OCI-LY7 (cell line): Measurements from ENCODE around the gene OR2T6. TPM values are rescaled to one million over a fixed set of nuclear protein-coding genes. Genes with fewer than 3 reads are reported as not detected.
A peak's percentile ranks its signal among the peaks of the same experiment; 100 is the strongest.
"Not testable (repeated sequence)": the region's sequence is repeated elsewhere in the genome, so short reads cannot be mapped to it uniquely, and the experiment has no call there.

Experiments used
- BruUV-seq: library from RNA; stranded (reverse); fragments of 400-500 nt; replicated peaks from 2 replicates; lab custom pipeline; 2021; lab: Mats Ljungman, UMichigan
- CTCF ChIA-PET: fragments of 300-600 bp; sonication (Branson Sonifier 250); formaldehyde crosslinking; loops from one replicate; lab custom pipeline; 2022; ENCODE audit warnings: antibody characterized with exemption; ENCODE audit not compliant: unreplicated experiment; lab: Charles Lee
- POLR2A ChIA-PET: fragments of 300-600 bp; sonication (Branson Sonifier 250); formaldehyde crosslinking; loops from one replicate; lab custom pipeline; 2022; ENCODE audit warnings: antibody characterized with exemption; lab: Charles Lee
- DNase-seq: peaks from one replicate; pipeline ENCODE4 v3.0.0-alpha.2; 2015; ENCODE audit warnings: low spot score
- H2AFZ ChIP-seq: fragments of 200-600 bp; sonication (generic), shearing (Covaris generic); 2 replicates; pipeline ENCODE4 v1.6.1; 2014; ENCODE audit warnings: mild to moderate bottlenecking, antibody characterized with exemption, low read length, moderate library complexity
- H3K27ac ChIP-seq: fragments of 200-600 bp; sonication (generic); 2 replicates; pipeline ENCODE4 v1.5.1; 2014; ENCODE audit warnings: mixed run types, low read depth, mild to moderate bottlenecking, moderate library complexity, low read length, inconsistent platforms; ENCODE audit not compliant: poor library complexity, severe bottlenecking
- H3K36me3 ChIP-seq: fragments of 200-600 bp; sonication (generic); 2 replicates; pipeline ENCODE4 v1.6.1; 2014; ENCODE audit warnings: mild to moderate bottlenecking, antibody characterized with exemption, low read length, moderate library complexity, mixed read lengths; ENCODE audit not compliant: insufficient read depth
- H3K4me1 ChIP-seq: fragments of 200-600 bp; sonication (generic); 2 replicates; pipeline ENCODE4 v1.5.1; 2014; ENCODE audit warnings: mild to moderate bottlenecking, low read length; ENCODE audit not compliant: insufficient read depth, poor library complexity, severe bottlenecking
- H3K4me2 ChIP-seq: fragments of 200-600 bp; sonication (generic); 2 replicates; pipeline ENCODE4 v1.6.1; 2014; ENCODE audit warnings: mild to moderate bottlenecking, low read length
- H3K4me3 ChIP-seq: fragments of 200-600 bp; sonication (generic); 2 replicates; pipeline ENCODE4 v1.5.1; 2014; ENCODE audit warnings: mild to moderate bottlenecking, low read depth, low read length; ENCODE audit not compliant: poor library complexity, severe bottlenecking
- H3K79me2 ChIP-seq: fragments of 200-600 bp; sonication (generic); 2 replicates; pipeline ENCODE4 v1.6.1; 2016; ENCODE audit warnings: low read depth, mild to moderate bottlenecking, low read length, moderate library complexity, mixed read lengths; ENCODE audit not compliant: insufficient read depth
- H3K9me2 ChIP-seq: fragments of 200-600 bp; sonication (generic); 2 replicates; pipeline ENCODE4 v1.6.1; 2016; ENCODE audit warnings: mild to moderate bottlenecking, low read length, mixed read lengths; ENCODE audit not compliant: insufficient read depth
- H3K9me3 ChIP-seq: fragments of 200-600 bp; sonication (generic); 2 replicates; pipeline ENCODE4 v1.6.1; 2014; ENCODE audit warnings: mild to moderate bottlenecking, mixed run types, low read length, mixed read lengths
- H4K20me1 ChIP-seq: fragments of 200-600 bp; sonication (generic); 2 replicates; pipeline ENCODE4 v1.6.1; 2014; ENCODE audit warnings: mild to moderate bottlenecking, antibody characterized with exemption, low read length, moderate library complexity, mixed read lengths; ENCODE audit not compliant: insufficient read depth
- EZH2phosphoT487 ChIP-seq: fragments of 200-600 bp; sonication (generic); IDR thresholded peaks from 2 replicates; pipeline ENCODE4 v1.6.1; 2018; ENCODE audit warnings: low read depth, borderline replicate concordance, mild to moderate bottlenecking, mixed run types, antibody characterized with exemption, low read length, moderate library complexity, mixed read lengths
- intact Hi-C: fragments of 100-400 bp; cut with micrococcal nuclease; formaldehyde crosslinking; loops from one replicate; pipeline ENCODE4 v1.10.0; 2022; ENCODE audit not compliant: unreplicated experiment
- total RNA-seq, 2 experiments: library from RNA; depleted of rRNA in 1 of 2; stranded (reverse); fragments of >200 nt in 1 of 2; shearing (Covaris generic) in 1 of 2; gene quantifications; 2 replicates each; pipeline ENCODE4 v1.2.3, GENCODE V29; 2014 to 2022
- TF ChIP-seq, protein P1 (sequence below): fragments of 200-600 bp; sonication (generic); conservative IDR thresholded peaks from 2 replicates; pipeline ENCODE4 v1.5.1; 2014; ENCODE audit warnings: mild to moderate bottlenecking, antibody characterized with exemption, low read length, moderate library complexity, mixed read lengths

The OR2T6 gene
- total RNA-seq, 2 experiments from 2014 or later, result not detected

DNA sequence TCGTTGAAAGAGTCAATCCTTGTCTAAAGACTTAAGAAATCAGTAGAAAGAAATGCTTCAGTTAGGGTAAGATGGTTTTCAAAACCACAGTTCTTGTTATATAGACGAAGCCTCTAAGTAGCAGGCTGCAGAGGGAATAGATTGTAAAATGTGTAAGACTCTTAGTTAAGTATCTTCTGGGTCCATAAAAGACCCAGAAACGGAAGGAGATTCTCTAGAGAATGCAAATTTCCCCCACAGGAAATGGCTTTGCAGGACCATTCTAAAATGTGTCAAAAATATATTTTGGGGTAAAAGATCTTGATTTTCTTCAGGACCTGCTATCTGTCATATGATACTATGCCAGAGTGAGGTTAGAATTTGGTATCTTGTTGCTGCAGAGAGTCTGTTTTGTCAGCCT is 40.7 kb downstream of the OR2T6 start:
- intact Hi-C loops, result no loop called here

DNA sequence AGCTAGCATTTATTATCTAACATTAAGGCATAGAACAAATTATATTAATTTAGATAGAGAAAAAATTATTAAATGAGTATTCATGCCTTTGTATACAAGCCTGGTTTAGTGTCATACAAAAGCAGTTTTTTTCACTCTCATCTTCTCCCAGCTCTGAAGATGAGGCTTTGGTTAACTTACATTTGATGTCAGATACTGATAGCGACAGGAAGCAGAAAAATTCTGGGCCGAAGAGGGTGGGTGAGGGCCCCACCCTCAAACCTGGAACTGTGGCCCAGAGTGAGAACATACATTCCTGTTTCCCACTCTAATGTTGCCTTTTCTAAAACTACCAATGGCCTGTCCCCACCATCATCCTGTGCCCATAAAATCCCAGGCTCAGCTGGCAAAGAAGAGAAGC is 42.3 kb downstream of the OR2T6 start:
- ChIA-PET POLR2A (no interaction called here), CTCF (no interaction called here)
- Histone ChIP-seq H3K36me3 (no peaks in the 10 kb centered on the region), H2AFZ (no peak overlapping the region), H4K20me1 (no peaks in the 10 kb centered on the region), H3K9me3 (peaks cover 6% of the 10 kb centered on the region; the same call in 1 of the 2 replicates), H3K4me3 (no peak overlapping the region), H3K9me2 (no peaks in the 10 kb centered on the region), H3K79me2 (no peaks in the 10 kb centered on the region), H3K4me2 (no peak overlapping the region), H3K4me1 (no peaks in the 10 kb centered on the region), H3K27ac (no peak overlapping the region)
- BruUV-seq, result no TSS peak
- intact Hi-C loops, result no loop called here
- TF ChIP-seq EZH2phosphoT487, result no peak
- TF ChIP-seq, protein P1, sequence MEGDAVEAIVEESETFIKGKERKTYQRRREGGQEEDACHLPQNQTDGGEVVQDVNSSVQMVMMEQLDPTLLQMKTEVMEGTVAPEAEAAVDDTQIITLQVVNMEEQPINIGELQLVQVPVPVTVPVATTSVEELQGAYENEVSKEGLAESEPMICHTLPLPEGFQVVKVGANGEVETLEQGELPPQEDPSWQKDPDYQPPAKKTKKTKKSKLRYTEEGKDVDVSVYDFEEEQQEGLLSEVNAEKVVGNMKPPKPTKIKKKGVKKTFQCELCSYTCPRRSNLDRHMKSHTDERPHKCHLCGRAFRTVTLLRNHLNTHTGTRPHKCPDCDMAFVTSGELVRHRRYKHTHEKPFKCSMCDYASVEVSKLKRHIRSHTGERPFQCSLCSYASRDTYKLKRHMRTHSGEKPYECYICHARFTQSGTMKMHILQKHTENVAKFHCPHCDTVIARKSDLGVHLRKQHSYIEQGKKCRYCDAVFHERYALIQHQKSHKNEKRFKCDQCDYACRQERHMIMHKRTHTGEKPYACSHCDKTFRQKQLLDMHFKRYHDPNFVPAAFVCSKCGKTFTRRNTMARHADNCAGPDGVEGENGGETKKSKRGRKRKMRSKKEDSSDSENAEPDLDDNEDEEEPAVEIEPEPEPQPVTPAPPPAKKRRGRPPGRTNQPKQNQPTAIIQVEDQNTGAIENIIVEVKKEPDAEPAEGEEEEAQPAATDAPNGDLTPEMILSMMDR, result no peak
- DNase-seq, result no peak

More for the DNA sequence above, 40.7 kb downstream of the OR2T6 start:
- H3K4me2 ChIP-seq, result no peak overlapping the region
- H3K36me3 ChIP-seq, result no peaks in the 10 kb centered on the region
- ChIA-PET CTCF (no interaction called here), POLR2A (no interaction called here)
- H2AFZ ChIP-seq, result no peak overlapping the region
- no TSS peak for BruUV-seq
- H3K27ac ChIP-seq, result no peak overlapping the region
- no peaks in the 10 kb centered on the region for H3K4me1 ChIP-seq
- H4K20me1 ChIP-seq, result no peaks in the 10 kb centered on the region
- H3K9me3 ChIP-seq, result peaks cover 3% of the 10 kb centered on the region; the same call in 1 of the 2 replicates
- TF ChIP-seq, protein P1, result no peak
- TF ChIP-seq EZH2phosphoT487, result no peak
- H3K79me2 ChIP-seq, result no peaks in the 10 kb centered on the region
- no peak for DNase-seq
- no peak overlapping the region for H3K4me3 ChIP-seq
- no peaks in the 10 kb centered on the region for H3K9me2 ChIP-seq

DNA sequence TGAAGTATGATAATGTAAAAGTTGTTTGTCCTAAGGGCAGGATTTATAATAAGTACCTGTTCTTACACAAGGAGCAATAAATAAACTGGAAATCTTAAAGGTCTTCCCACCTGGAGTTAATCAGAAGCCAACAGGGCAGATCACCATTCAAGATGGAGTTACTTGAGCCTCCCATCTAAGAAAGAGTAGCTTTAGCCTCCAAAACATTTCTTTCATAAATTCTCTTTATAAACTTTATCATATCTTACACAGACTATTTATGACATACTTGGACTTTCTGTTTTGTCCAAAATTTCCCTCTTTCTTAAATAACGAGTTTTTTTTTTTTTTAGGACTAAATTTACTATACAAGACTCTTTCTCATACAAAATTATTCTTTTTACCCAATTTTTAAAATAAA is 45.8 kb downstream of the OR2T6 start:
- Histone ChIP-seq H3K36me3 (no peaks in the 10 kb centered on the region), H3K9me3 (peaks cover 6% of the 10 kb centered on the region; the same call in 1 of the 2 replicates), H4K20me1 (no peaks in the 10 kb centered on the region), H3K79me2 (no peaks in the 10 kb centered on the region), H3K4me1 (no peaks in the 10 kb centered on the region), H3K4me2 (no peak overlapping the region), H2AFZ (no peak overlapping the region), H3K9me2 (no peaks in the 10 kb centered on the region), H3K4me3 (no peak overlapping the region), H3K27ac (no peak overlapping the region)
- no TSS peak for BruUV-seq
- ChIA-PET CTCF (no interaction called here), POLR2A (no interaction called here)
- intact Hi-C loops, result no loop called here
- TF ChIP-seq, protein P1, result no peak
- no peak for TF ChIP-seq EZH2phosphoT487
- DNase-seq, result peak; percentile 8

DNA sequence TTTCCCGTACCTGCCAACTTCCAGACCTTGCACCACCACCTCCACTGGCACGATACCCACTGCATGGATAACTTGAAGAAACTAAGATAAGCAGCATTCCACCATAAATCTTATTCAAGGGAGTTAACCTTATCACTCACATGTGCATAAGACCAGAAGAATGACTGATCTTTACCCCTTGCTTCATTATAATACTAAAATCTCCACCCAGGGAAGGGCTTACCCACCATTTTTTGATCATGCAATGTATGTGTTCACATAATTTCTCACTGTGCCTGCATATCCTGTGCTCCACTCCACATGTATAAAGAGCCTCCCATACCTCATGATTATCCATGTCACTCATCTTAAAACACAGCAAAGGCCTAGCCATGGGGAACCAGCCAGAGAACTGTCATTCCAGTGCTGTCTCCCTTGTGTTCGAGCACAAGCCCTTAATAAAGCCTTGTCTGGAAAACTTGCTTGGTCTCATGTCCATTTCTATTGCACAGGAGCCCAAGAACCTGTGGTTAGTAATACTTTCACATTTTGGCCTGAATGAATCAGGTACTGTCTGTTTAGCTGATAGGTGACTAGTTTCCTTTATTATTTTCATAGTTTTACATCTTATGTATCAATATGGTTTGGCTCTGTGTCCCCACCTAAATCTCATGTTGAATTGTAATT is 52.1 kb downstream of the OR2T6 start:
- DNase-seq, H3K79me2 ChIP-seq, H3K4me2 ChIP-seq, intact Hi-C loops, H3K36me3 ChIP-seq, CTCF ChIA-PET, H2AFZ ChIP-seq, H4K20me1 ChIP-seq, H3K27ac ChIP-seq, H3K9me2 ChIP-seq, H3K4me3 ChIP-seq, H3K4me1 ChIP-seq, BruUV-seq, POLR2A ChIA-PET, H3K9me3 ChIP-seq: not testable (repeated sequence)
